ENCODE results near the gene TULP1. TPM values are rescaled to one million over a fixed set of nuclear protein-coding genes. Genes with fewer than 3 reads are reported as not detected.
A peak's percentile ranks its signal among the peaks of the same experiment; 100 is the strongest.

Gene TULP1
- total RNA-seq, 1 experiment from 2014 or later: not detected

- DNase-seq (ENCODE audit: low spot score): no peak
Measured at GRCh38 chr6:35465646-35466045, 47.0 kb downstream of the TULP1 start.

GRCh38 chr6:35463292-35463691 lies 49.4 kb downstream of the TULP1 start:
- DNase-seq (ENCODE audit: low spot score): no peak

- no peak for DNase-seq (ENCODE audit: low spot score)
Measured at GRCh38 chr6:35461270-35461669, 51.4 kb downstream of the TULP1 start.

GRCh38 chr6:35457907-35458306 lies 54.8 kb downstream of the TULP1 start:
- DNase-seq (ENCODE audit: low spot score): no peak

GRCh38 chr6:35454391-35455110 lies 58.1 kb downstream of the TULP1 start:
- no peak for DNase-seq (ENCODE audit: low spot score)

- no peak for DNase-seq (ENCODE audit: low spot score)
Measured at GRCh38 chr6:35453236-35453635, 59.5 kb downstream of the TULP1 start.

GRCh38 chr6:35452183-35453090 lies 60.3 kb downstream of the TULP1 start, which contains the start of gene FANCE:
Gene FANCE (plus strand): TSS chr6:35452338. CDS start chr6:35452546, 208 bp downstream.
- peak; percentile 71 for DNase-seq (ENCODE audit: low spot score)

GRCh38 chr6:35451354-35452182 lies 61.1 kb downstream of the TULP1 start:
- no peak for DNase-seq (ENCODE audit: low spot score)

- peak; percentile 65 for DNase-seq (ENCODE audit: low spot score)
Measured at GRCh38 chr6:35449287-35449881, 63.3 kb downstream of the TULP1 start.

GRCh38 chr6:35448191-35448590 lies 64.5 kb downstream of the TULP1 start:
- no peak for DNase-seq (ENCODE audit: low spot score)

Other genes starting within 250 kb of the TULP1 start
- gene DEF6, start 215.1 kb downstream of the TULP1 start, total RNA-seq (2014; rRNA removed; shearing (Covaris generic)): not detected in 2 replicates
- 6.0 and 7.2 TPM in 2 replicates for gene PPARD, start 170.3 kb downstream of the TULP1 start, total RNA-seq (2014; rRNA removed; shearing (Covaris generic))
- 11.4 and 13.9 TPM in 2 replicates for gene FANCE, start 60.6 kb downstream of the TULP1 start, total RNA-seq (2014; rRNA removed; shearing (Covaris generic))
- 1,014 and 1,151 TPM in 2 replicates for gene RPL10A, start 44.5 kb downstream of the TULP1 start, total RNA-seq (2014; rRNA removed; shearing (Covaris generic))
- 10.9 and 12.3 TPM in 2 replicates for gene TEAD3, start 15.8 kb downstream of the TULP1 start, total RNA-seq (2014; rRNA removed; shearing (Covaris generic))
- gene FKBP5, start 176.0 kb upstream of the TULP1 start, total RNA-seq (2014; rRNA removed; shearing (Covaris generic)): 8.3 TPM in 2 replicates
- 0.24 and 0.55 TPM in 2 replicates for gene ARMC12, start 224.1 kb upstream of the TULP1 start, total RNA-seq (2014; rRNA removed; shearing (Covaris generic))

All from A172 (cell line).